ENCODE data around the gene STOML1.
"Not testable (repeated sequence)": the region's sequence is repeated elsewhere in the genome, so short reads cannot be mapped to it uniquely, and the experiment has no call there.

DNA sequence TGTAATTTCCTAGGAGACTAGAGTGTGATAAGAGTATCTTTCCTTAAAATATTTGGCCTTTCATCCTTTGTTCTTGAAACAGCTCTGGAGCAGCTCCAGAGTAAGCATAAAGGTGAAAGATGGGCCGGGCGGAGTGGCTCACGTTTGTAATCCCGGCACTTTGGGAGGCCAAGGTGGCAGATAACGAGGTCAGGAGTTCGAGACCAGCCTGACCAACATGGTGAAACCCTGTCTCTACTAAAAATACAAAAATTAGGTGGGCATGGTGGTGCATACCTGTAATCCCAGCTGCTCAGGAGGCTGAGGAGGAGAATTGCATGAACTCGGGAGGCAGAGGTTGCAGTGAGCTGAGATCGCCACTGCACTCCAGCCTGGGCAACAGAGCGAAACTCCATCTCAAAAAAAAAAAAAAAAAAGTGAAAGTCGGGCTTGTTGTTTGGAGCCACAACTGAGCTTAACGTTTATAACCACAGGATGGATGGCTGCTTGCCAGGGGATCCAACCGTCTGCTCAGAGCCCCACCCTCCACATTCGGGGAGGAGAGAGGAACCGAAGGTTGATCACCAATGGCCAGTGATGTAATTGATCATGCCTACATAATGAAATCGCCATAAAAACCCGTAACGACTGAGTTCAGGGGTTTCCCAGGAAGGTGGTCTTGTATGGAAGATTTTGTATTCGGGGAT is 16.5 kb downstream of the STOML1 start:
- not testable (repeated sequence) for TF ChIP-seq POLR2A (IDR thresholded peaks at IDR 0.05)
- TF ChIP-seq, protein P1, sequence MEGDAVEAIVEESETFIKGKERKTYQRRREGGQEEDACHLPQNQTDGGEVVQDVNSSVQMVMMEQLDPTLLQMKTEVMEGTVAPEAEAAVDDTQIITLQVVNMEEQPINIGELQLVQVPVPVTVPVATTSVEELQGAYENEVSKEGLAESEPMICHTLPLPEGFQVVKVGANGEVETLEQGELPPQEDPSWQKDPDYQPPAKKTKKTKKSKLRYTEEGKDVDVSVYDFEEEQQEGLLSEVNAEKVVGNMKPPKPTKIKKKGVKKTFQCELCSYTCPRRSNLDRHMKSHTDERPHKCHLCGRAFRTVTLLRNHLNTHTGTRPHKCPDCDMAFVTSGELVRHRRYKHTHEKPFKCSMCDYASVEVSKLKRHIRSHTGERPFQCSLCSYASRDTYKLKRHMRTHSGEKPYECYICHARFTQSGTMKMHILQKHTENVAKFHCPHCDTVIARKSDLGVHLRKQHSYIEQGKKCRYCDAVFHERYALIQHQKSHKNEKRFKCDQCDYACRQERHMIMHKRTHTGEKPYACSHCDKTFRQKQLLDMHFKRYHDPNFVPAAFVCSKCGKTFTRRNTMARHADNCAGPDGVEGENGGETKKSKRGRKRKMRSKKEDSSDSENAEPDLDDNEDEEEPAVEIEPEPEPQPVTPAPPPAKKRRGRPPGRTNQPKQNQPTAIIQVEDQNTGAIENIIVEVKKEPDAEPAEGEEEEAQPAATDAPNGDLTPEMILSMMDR (IDR thresholded peaks at IDR 0.05 in 8 of 11, conservative IDR thresholded peaks at IDR 0.05 in 3 of 11), result not testable (repeated sequence)

Measured in spleen (tissue), 7 donors.